Uterus (tissue), 2 donors: ENCODE results near the gene PRRC2A.

Experiments used
- POLR2A ChIP-seq, 2 donors: fragments of 450-650 bp; IDR thresholded peaks; one replicate each; pipeline ENCODE4 v1.6.1; 2016; ENCODE audit warnings: antibody characterized with exemption in 2 of 2, mild to moderate bottlenecking in 1 of 2, moderate library complexity in 1 of 2
- TF ChIP-seq, protein P1 (sequence below), 4 experiments: fragments of 200-600 bp in 2 of 4; fragments of 450-650 bp in 2 of 4; sonication (generic) in 2 of 4; IDR thresholded peaks; one replicate each; pipeline ENCODE4 v1.5.1; 2016 to 2019; ENCODE audit warnings: antibody characterized with exemption in 4 of 4, mild to moderate bottlenecking in 2 of 4, moderate library complexity in 1 of 4

DNA sequence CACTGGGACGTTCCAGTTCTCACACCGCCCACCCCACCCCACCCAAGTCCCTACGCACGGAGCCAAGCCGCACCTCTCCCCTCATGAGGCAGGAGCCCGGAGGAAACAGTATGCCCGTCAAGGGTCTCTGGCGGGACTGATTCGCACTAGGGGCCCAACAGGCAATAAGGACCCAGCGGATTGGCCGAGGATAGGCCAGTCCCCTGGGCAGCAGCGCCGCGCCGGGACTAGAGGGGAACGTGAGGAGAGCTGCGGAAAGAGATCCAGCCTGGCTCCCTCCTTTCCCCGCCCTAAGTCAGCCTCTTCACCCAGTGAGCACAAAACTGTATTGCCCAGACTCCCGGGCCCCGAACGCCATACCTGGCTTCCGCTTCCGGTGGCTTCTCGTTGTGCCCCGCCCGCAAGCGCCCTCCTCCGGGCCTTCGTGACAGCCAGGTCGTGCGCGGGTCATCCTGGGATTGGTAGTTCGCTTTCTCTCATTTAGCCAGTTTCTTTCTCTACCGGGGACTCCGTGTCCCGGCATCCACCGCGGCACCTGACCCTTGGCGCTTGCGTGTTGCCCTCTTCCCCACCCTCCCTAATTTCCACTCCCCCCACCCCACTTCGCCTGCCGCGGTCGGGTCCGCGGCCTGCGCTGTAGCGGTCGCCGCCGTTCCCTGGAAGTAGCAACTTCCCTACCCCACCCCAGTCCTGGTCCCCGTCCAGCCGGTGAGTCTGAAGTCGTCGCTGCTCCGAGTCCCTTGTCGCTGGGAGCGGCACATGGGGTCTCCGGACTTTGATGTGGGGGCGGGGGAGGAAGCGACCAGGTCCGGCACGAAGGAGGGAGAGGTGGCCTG, 45.2 kb downstream of the PRRC2A start, which contains the start of gene CSNK2B:
- TF ChIP-seq, protein P1, sequence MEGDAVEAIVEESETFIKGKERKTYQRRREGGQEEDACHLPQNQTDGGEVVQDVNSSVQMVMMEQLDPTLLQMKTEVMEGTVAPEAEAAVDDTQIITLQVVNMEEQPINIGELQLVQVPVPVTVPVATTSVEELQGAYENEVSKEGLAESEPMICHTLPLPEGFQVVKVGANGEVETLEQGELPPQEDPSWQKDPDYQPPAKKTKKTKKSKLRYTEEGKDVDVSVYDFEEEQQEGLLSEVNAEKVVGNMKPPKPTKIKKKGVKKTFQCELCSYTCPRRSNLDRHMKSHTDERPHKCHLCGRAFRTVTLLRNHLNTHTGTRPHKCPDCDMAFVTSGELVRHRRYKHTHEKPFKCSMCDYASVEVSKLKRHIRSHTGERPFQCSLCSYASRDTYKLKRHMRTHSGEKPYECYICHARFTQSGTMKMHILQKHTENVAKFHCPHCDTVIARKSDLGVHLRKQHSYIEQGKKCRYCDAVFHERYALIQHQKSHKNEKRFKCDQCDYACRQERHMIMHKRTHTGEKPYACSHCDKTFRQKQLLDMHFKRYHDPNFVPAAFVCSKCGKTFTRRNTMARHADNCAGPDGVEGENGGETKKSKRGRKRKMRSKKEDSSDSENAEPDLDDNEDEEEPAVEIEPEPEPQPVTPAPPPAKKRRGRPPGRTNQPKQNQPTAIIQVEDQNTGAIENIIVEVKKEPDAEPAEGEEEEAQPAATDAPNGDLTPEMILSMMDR (IDR thresholded peaks at IDR 0.05): peak in 3 of 4 experiments; percentile 20 to 28 (median 21)
- TF ChIP-seq POLR2A (IDR thresholded peaks at IDR 0.05): peak; percentile 79 to 80
